ENCODE measurements around the gene ASB18. TPM values are rescaled to one million over a fixed set of nuclear protein-coding genes. Genes with fewer than 3 reads are reported as not detected.

ASB18 gene
- total and polyA plus RNA-seq, 2 of the 4 experiments (the other 2 are of a cell fraction), result not detected

DNA sequence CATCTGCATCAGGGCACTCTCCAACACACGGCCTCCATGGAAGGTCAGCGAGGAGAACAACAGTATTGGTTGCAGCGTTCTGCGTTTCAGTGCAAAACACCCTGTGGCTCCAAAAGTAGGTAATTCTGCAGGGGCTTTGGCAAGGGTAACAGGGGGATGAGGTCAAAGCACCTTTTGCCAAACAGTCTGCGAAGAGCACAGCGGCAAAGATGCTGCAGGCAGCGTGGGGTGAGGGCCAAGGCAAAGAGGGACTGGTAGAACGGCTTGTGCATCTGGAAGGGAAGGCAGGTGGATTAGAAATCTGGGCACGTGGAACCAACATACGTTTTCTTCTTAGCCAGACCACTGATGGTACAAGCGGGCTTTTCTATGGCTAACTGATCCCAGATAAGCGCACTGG, 69.4 kb downstream of the ASB18 start:
- Histone ChIP-seq H3K9ac (ENCODE audit: low read depth, low read length) (no peak overlapping the region), H4K20me1 (ENCODE audit: insufficient read depth, low read length) (no peaks in the 10 kb centered on the region), H2BK15ac (ENCODE audit: low read depth, low read length) (no peak overlapping the region), H2BK5ac (ENCODE audit: low read depth, low read length, poor library complexity, severe bottlenecking) (no peak overlapping the region), H2AFZ (replicated peaks; ENCODE audit: low read length, poor library complexity) (no peak overlapping the region), H3K9me3 (ENCODE audit: control insufficient read depth, insufficient read depth, low read length) (no peaks in the 10 kb centered on the region), H3K27ac (ENCODE audit: insufficient read depth, low read length) (no peak overlapping the region), H3K4me1 (ENCODE audit: control insufficient read depth, insufficient read depth, low read length) (no peaks in the 10 kb centered on the region), H3K4me3 (ENCODE audit: insufficient read depth, low read depth, low read length) (no peak overlapping the region), H3K18ac (ENCODE audit: low read depth, low read length) (no peak overlapping the region), H2BK120ac (ENCODE audit: low read depth, low read length) (no peak overlapping the region), H3K56ac (ENCODE audit: extremely low read depth, insufficient read depth, low read length) (no peak overlapping the region), H2BK20ac (ENCODE audit: low read depth, low read length) (no peak overlapping the region), H3K14ac (replicated peaks; ENCODE audit: low read depth, low read length) (no peak overlapping the region), H4K91ac (ENCODE audit: insufficient read depth, low read depth, low read length) (no peak overlapping the region), H3K4ac (ENCODE audit: low read depth, low read length) (no peak overlapping the region), H4K8ac (ENCODE audit: low read depth in 2 of 2, low read length in 2 of 2) (no peak overlapping the region), H4K5ac (ENCODE audit: low read depth, low read length) (no peak overlapping the region), H3K9me1 (ENCODE audit: insufficient read depth, low read length) (no peaks in the 10 kb centered on the region), H3K4me2 (ENCODE audit: low read depth, low read length) (no peak overlapping the region), H3K27me3 (ENCODE audit: control insufficient read depth, insufficient read depth, low read length) (peaks cover 16% of the 10 kb centered on the region), H2AK9ac (replicated peaks; ENCODE audit: low read depth, low read length, poor library complexity) (no peak overlapping the region), H3K23ac (ENCODE audit: low read depth, low read length) (no peak overlapping the region), H3K79me1 (ENCODE audit: low read depth in 1 of 2, low read length in 2 of 2) (no peaks in the 10 kb centered on the region), H3K36me3 (ENCODE audit: control insufficient read depth, insufficient read depth, low read length) (no peaks in the 10 kb centered on the region), H2AK5ac (ENCODE audit: low read depth, low read length) (no peak overlapping the region)
- TF ChIP-seq FOS (IDR thresholded peaks at IDR 0.05; ENCODE audit: low read depth, low read length) (no peak), CEBPB (IDR thresholded peaks at IDR 0.05; ENCODE audit: low read depth, low read length) (no peak), MAZ (IDR thresholded peaks at IDR 0.05; ENCODE audit: borderline replicate concordance, low read depth, low read length) (no peak), NFE2L2 (IDR thresholded peaks at IDR 0.05; ENCODE audit: low read depth, low read length) (no peak), BHLHE40 (IDR thresholded peaks at IDR 0.05; ENCODE audit: low read depth, low read length) (no peak), MAFK (IDR thresholded peaks at IDR 0.05; ENCODE audit: low read depth, low read length) (no peak), CHD1 (IDR thresholded peaks at IDR 0.05; ENCODE audit: low read depth, low read length) (no peak), RCOR1 (IDR thresholded peaks at IDR 0.05; ENCODE audit: insufficient replicate concordance, low read length) (no peak), SMC3 (IDR thresholded peaks at IDR 0.05; ENCODE audit: low read depth, low read length) (no peak), RFX5 (IDR thresholded peaks at IDR 0.05; ENCODE audit: low read depth, low read length) (no peak), POLR2A (IDR thresholded peaks at IDR 0.05; ENCODE audit: low read depth, low read length) (no peak), RAD21 (IDR thresholded peaks at IDR 0.05; ENCODE audit: low read length) (no peak), MXI1 (IDR thresholded peaks at IDR 0.05; ENCODE audit: borderline replicate concordance, low read depth, low read length) (no peak)
- TF ChIP-seq, protein P1, sequence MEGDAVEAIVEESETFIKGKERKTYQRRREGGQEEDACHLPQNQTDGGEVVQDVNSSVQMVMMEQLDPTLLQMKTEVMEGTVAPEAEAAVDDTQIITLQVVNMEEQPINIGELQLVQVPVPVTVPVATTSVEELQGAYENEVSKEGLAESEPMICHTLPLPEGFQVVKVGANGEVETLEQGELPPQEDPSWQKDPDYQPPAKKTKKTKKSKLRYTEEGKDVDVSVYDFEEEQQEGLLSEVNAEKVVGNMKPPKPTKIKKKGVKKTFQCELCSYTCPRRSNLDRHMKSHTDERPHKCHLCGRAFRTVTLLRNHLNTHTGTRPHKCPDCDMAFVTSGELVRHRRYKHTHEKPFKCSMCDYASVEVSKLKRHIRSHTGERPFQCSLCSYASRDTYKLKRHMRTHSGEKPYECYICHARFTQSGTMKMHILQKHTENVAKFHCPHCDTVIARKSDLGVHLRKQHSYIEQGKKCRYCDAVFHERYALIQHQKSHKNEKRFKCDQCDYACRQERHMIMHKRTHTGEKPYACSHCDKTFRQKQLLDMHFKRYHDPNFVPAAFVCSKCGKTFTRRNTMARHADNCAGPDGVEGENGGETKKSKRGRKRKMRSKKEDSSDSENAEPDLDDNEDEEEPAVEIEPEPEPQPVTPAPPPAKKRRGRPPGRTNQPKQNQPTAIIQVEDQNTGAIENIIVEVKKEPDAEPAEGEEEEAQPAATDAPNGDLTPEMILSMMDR (conservative IDR thresholded peaks at IDR 0.05; ENCODE audit: low read depth, low read length), result no peak
- TF ChIP-seq, protein P2, sequence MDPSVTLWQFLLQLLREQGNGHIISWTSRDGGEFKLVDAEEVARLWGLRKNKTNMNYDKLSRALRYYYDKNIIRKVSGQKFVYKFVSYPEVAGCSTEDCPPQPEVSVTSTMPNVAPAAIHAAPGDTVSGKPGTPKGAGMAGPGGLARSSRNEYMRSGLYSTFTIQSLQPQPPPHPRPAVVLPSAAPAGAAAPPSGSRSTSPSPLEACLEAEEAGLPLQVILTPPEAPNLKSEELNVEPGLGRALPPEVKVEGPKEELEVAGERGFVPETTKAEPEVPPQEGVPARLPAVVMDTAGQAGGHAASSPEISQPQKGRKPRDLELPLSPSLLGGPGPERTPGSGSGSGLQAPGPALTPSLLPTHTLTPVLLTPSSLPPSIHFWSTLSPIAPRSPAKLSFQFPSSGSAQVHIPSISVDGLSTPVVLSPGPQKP (IDR thresholded peaks at IDR 0.05; ENCODE audit: borderline replicate concordance, low read depth, low read length), result no peak
- TF ChIP-seq, protein P3, sequence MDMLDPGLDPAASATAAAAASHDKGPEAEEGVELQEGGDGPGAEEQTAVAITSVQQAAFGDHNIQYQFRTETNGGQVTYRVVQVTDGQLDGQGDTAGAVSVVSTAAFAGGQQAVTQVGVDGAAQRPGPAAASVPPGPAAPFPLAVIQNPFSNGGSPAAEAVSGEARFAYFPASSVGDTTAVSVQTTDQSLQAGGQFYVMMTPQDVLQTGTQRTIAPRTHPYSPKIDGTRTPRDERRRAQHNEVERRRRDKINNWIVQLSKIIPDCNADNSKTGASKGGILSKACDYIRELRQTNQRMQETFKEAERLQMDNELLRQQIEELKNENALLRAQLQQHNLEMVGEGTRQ (IDR thresholded peaks at IDR 0.05; ENCODE audit: low read depth, low read length), result no peak
- in situ Hi-C loops (cut with MboI; ENCODE audit: low sequenced_read_pairs), result no loop called here
- intact Hi-C loops (cut with micrococcal nuclease), result no loop called here
- WGBS, 2 experiments (ENCODE audit: extremely low coverage in 2 of 2, insufficient read length in 1 of 2), result 93% methylated on average over 6 of the region's 12 CpGs; no CpG with 5 or more reads in 1 of the 2 experiments
- dilution Hi-C loops (cut with HindIII; ENCODE audit: low sequenced_read_pairs, unreplicated experiment), result loop anchor here (25.0 kb wide), 1 partner anchor 407 kb away; no protein-coding TSS in a partner anchor
- no TSS peak for BruUV-seq (replicated peaks)
- ChIA-PET POLR2A (ENCODE audit: unreplicated experiment) (no interaction called here), CTCF (interaction anchor here (1.1 kb wide), 1 partner anchor 14 kb away, joined by 4 read pairs; no protein-coding TSS in a partner anchor)
- DNase-seq, result no peak
- no peak for ATAC-seq (ENCODE audit: low read depth)
